Measurements from ENCODE around the gene LIMD2.

Gene LIMD2

DNA sequence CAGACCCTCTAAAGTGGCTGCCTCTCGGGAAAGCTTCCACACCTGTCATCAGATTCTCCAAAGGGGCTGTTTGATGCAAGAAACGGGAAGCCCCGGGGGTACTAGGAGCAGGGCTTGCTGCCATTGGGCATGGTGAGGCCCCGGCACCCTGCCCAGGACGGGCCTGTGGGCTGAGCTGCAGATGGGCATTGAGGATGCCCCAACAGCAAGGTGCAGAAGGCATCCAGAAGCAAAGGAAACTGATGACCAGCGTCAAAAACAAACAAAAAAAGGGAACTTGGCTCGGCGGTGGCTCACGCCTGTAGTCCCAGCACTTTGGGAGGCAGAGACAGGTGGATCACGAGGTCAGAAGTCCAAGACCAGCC lies 1.5 kb upstream of the LIMD2 start:
- DNase-seq (ENCODE audit: low spot score), result no peak

DNA sequence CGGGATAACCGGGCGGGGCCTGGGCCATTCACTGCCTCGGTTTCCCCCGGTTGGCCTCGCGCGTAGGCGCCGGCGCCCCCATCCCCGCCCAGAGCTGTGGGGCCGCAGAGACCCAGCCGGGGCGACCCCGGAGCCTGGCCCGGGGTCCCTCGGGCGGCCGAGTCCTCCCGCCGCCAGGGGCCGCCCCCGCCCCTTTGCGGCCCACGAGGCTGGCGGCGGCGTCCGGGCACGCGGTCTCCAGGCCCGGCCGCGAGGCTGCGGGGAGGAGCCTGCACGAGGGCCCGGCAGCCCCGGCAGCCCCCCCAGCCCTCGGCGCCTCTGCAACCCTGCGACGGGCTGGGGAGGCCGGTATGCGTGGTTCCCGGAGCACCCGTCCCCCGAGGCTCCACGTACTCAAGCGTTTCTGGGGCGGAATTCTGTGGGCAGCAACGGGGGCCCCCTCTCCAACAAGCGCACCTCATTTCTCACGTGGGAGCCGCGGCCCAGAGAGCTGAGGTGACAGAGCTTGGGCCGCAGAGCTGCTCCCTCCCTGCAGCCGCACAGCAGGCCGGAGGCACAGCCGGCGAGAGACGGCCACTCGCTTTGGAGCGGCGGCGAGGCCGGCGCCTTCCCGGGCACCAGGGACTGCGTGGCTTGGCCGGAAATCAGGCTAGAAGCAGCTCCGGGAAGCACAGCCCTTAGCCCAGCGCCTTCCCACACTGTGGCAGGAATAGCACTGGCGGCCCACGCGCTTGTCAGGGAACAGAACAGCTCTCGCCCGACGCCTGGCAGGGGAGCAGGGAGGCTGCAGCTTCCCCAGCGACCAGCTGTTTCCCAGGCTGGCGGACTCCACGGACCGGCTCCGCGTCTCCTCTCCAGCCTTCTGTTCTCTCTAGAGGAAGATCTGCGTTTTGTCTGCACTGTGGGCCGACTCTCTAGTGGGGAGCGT lies 867 bp upstream of the LIMD2 start:
- no peak for DNase-seq (ENCODE audit: low spot score)

DNA sequence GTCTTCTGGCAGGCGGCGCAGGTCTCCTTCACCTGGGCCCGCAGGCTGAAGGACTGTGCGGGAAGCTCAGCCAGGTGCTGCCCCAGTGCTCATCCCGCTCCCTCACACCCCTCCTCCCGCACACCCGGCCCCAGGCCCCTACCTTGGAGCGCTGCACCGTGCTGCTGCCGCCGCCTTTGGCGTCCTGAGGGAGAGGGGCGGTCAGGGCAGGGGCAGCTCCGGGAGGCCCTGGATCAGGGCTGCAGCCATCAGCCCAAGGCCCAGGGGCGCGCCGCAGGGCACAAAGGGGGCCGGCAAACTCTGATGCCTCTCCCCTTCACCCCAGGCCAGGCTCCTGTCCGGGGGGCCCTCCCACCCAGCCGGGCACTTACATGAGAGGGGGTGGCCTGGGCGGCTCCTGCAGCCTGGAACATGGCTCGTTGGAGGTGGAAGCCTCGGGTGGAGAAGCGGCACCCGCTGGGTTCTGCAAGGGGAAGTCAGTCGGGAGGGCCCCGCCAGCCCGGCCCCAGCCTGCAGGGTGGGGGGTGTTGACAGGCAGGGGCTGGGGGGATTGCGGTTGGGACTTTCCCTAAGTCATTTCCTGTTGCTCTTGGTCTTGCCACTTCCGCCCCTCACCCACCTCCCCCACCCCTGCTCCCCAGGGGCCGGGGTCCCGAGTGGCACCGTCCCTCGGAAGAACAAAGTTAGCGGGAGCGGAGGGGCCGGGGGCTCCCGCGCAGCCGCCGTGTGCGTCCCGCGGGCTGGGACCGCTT lies 863 bp downstream of the LIMD2 start:
- DNase-seq (ENCODE audit: low spot score), result no peak

DNA sequence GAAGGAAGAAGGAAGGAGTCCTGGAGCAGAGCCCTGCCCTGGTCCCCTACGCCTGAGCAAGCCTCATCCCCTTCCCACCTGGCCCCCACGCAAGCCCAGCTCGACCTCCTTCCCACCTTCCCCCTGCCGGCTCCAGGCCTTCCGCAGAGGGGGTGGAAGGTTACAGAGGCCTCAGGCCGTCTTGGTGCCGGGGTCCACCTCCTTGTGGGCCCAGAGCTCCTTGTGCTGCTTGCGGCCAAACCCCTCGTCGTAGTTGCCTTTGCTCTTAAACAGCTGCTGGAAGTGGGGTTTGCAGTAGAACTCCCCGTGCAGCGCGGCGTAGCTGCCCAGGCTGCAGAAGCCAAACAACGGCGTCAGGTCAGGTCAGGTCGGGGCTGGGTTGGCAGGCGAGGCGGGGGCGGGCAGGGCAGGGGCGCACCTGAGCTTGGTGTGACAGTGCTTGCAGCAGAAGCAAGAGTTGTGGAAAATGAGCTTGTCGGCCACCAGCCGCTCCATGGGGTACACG lies 1.5 kb downstream of the LIMD2 start:
- DNase-seq (ENCODE audit: low spot score), result no peak

DNA sequence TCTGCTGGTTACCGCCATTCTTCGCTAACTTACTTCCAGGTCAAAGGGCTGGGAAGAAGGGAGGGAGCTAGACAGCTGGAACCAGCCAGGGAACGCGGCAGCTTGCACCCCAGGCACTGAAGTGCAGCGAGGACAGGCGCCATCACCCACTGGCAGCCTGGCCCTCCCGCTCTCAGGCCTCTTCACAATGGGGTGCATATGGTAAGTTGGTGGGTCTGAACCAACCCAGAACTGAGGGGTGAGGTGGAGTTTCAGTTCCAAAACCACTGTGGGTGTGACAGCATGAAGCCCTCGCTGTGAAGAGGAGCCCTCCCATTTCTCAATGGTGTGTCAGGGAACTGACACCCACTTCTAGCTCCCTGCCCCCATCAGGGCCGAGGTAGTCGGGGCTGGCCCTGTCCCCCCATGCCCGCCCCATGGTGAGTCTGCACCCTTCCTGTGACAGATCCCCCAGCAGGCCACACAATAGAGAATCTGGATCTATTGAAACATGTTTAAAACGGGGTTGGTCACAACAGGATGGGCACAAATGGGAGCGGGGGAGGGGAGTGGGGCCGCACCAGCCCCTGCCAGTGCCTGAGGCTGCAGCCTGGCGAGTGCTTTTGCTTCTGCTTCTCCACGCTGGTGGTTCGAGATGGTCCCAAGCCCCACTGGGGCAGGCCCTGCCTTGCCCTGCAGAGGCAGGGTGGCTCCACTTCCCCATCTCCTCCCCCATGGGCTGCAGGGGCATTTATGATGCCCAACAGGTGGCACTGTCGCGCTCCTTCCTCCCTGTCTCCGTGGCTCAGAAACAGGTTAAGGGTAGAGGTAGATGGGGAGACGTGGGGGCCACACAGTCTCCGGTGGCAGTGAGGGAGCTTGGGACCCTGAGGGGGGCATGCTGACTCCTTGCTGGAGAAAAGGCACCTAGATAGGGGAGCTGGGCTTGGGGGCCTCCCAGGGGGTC lies 2.3 kb downstream of the LIMD2 start:
- peak; percentile 65 for DNase-seq (ENCODE audit: low spot score)

DNA sequence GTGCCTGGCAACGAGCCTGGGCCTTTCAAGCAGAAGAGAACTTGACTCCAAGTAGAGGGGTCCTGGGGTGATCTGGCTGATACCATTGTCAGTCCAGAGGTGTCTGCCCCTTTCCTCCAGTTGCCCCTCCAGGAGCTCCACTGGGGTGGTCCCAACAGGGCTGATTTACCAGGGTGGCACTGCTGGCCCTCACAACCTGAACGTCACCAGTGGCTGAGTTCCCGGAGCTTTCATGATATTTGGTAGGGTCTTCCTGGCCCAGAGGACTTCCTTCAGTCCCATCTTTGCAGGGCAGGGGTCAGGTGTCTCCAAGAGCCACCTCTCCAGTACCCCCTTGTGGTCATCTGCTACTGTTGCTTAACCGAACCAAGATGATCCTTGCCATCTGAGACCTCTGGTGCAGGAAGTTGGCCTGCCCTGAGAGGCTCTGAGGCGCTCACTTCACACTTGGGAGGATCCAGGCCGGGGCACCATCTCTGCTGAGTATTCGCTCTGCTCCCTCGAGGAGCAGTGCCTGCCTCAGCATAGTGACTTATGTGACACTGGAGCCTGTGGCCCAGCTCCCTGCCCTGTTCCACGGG lies 3.5 kb downstream of the LIMD2 start:
- no peak for DNase-seq (ENCODE audit: low spot score)

DNA sequence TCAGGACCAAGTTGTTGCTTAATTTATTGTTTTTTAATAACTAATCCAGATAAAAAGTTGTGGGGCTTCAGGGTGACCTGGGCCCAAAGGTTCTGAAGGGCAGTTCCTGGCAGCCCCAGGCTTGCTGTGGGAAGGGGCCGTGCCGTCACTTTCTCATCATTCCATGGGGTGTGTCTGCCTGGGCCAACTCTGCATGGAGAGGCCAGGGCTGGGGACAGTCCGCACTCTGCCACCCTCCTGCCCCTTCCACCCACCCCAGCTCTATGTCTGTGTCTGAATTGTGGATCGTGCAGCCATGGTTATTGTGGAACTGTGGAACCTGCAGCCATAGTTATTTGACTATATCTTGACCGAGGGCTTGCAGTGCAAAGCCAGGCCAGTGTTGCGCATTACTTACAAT lies 4.0 kb downstream of the LIMD2 start:
- DNase-seq (ENCODE audit: low spot score), result no peak

DNA sequence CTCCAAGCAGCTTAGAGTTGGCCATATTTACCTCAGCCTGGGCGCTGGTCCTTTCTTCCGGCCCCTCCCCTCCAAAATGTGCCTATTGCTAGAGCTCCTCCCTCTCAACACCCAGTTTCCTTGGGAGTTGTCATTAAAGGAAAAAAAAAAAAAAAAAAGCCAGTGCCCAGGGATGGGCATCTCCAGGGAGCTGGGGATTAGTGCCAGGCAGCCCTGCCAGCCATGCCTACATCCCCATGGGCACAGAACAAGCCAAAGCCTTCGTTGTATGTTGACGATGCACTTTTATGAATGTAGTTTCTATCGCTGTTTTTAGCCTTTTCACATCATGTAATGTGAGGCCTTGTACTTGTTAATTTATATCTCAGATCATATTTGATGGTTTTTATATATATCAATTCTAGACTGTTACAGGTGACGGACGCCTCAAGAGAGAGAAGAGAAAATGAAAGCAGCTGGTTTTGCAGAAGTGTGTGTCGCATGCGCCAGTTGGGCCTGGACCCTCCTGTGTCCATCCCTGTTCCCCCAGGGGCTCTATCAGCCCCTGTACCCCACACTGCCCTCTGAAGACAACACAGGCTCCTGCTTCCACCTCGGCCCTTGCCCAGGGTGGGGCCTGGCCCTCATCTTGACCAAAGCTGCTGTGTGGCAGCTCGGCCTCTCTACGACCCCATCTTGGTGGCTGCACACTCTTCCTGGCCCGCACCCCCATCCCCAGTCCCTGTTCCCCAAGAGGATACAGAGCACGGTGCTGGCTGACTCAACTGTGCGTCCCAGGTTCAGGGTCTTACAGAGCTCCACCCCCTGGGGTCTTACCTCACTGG lies 4.8 kb downstream of the LIMD2 start:
- DNase-seq (ENCODE audit: low spot score), result no peak

DNA sequence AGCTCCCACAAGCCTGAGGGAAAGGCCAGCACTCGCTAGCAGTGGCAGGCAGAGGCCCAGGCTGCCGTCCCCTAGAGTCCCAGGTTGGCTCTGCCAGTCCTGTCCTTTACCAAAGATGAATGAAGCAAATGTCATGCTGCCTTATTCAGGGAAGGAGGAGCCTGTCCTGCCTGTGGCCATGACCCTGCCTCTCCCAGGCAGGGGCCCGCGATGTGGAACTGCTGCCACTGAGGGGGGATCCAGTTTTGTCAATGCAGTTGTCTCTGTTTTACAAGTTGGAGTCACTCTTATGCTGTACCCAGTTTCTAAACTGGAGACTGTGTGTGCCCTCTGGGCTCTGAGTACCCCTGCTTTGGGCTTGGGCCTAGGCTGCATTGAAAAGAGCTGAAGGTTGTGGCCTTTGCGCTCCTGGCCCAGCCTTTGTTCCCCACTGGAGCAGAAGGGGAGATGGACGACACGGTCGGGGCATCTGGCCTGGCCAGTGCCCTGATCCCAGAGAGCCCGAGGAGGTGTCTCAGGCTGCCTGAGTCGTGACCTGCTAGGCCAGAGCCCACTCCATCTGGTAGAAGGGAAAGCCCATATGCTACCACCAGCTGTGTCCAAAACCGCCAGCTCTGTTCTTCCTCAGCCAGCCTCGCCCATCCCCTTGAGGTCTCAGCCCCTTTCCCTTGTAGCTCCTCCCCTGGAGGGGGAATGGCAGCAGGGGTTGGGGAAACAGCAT lies 5.5 kb downstream of the LIMD2 start:
- no peak for DNase-seq (ENCODE audit: low spot score)

DNA sequence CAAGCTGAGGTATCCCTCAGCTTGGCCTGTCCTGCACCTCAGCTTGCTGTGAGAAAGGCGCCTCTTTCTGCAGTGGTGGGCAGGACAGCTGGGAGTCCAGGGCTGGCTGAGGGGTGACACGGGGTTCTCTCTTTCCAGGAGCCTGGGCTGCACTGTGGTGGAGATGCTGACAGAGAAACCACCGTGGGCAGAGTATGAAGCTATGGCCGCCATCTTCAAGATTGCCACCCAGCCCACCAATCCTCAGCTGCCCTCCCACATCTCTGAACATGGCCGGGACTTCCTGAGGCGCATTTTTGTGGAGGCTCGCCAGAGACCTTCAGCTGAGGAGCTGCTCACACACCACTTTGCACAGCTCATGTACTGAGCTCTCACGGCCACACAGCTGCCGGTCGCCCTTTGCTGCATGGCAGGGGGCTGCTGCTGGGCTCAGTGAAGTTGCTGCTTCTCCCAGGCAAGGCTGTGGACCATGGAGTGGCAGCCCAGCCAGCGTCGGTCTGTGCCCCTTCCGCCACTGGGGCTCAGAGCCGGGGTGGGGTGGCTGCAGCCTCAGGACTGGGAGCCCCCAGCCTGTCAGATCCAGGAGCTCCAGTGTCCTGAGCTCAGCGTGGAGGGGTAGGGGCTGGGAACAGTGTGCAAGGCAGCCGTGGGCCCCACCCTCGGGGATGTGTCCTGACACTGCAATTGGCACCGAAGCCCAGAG lies 6.4 kb downstream of the LIMD2 start:
- DNase-seq (ENCODE audit: low spot score), result no peak

DNA sequence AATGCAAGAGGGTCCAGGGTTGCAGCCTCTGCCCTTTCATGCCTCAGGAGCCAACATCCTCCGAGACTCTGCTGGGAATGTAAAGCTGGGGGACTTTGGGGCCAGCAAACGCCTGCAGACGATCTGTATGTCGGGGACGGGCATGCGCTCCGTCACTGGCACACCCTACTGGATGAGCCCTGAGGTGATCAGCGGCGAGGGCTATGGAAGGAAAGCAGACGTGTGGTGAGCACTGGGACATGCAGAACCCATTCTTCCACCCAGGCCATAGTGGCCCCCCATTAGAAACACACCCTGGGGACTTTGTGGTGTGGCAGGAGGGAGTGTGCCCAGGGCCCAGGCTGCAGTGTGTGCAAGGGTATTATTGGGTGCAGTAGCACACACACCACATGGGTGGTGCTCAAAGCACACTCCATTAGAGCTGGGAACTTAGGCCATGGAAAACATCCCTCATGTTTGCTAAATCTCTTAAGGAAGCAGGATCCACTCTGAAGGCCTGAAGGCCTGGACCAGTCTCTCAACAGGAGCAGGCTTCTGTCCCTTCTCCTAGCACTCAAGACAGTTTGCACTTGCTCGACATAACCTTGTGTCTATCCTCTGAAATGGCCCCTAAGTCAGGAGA lies 7.6 kb downstream of the LIMD2 start:
- no peak for DNase-seq (ENCODE audit: low spot score)

DNA sequence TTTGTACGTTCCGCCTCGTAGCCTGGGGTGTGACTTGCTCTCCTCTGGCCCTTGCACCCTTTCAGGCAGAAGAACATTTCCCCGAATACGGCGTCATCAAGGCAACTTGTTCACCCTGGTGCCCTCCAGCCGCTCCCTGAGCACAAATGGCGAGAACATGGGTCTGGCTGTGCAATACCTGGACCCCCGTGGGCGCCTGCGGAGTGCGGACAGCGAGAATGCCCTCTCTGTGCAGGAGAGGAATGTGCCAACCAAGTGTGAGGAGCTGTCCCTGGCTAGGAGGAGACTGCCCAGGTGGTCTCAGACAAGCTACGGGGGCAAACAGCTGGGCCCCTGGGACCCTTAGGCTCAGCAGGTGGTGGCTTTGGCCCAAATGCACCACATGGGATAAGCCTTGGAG lies 10.4 kb downstream of the LIMD2 start:
- no peak for DNase-seq (ENCODE audit: low spot score)

DNA sequence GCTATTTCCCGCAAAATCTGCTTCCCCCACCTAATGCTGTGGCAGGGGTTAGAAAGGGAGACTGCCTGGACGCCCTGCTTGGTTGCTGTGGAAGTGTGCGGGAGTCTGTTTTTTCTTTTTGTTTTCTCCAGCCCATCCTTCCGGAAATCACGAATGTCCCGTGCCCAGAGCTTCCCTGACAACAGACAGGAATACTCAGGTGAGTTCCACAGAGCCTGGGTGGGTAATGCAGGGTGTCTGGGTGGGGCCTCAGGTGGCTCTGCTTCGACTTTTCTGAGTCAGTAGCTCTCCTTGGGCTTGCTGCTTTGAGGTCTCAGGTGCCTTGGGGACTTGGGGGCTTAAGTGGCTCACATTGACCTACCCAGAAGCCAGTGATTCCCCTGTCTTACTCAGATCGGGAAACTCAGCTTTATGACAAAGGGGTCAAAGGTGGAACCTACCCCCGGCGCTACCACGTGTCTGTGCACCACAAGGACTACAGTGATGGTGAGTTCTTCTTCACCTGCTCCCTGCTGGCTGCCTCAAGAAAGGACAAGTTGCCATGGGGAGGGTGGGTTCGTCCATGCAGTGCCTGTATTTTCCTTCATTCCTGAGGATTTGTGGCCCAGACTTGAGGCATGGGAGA lies 11.4 kb downstream of the LIMD2 start:
- no peak for DNase-seq (ENCODE audit: low spot score)

DNA sequence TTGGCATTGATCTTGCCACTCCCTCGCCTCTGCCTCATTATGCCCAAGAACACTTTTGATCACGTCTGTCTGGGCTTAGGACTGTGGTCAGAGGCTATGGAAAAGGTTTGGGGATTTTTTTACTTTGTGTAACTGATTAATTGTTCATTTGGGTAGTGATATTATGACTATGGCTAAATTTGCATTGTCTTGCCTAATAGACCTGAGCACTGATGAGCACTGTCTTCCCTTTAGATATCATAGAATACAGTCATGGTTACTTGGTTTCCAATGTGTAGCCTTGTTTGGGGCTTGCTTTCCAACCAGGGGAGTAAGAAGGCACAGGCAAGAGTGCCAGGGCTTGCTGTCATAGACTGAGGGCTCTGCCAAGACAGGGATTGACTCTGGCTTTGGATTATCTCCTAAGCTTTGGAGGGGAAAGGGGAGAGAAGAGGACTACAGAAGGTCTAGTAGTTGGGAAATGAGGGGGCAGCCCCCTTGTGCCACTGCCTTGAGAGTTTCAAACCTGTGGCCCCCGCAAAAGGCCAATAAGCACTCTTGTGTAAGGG lies 13.7 kb downstream of the LIMD2 start:
- no peak for DNase-seq (ENCODE audit: low spot score)

DNA sequence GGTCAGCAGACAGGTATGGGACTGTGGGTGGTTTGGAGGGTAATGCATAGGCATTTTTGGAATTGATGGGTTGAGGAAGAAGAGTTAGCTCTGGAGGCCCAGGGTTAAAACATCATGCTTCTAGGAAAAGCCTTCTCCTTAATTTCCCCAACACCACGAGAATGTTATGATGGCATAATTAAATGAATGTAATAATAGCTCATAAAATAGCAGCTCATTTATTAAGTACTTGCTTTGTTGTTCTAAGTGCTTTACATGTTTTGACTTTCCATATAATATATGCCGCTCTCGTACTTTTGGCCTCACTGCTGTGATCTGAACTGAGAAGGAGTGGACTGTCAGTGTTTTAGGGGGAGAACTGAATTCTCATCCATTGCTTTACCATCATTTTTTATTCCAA lies 14.3 kb downstream of the LIMD2 start:
- DNase-seq (ENCODE audit: low spot score), result no peak

DNA sequence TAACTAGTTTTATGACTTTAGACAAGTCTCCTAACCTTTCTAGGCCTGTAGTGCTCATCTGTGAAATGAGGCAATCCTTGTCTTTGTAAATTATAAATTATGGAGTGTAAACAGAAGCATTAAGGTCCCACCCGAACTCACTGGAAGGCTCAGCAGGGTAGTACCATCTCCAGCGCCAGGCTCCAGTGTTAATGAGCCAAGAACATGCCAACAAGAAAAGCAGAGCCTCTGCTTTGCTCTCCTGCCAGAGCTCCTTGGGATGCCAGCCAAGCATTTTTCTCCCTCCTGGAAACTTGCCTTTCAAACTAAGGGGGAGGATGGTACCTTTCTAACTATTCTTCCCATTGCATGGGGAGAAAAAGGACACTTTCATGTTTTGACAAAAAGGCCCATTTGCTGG lies 14.9 kb downstream of the LIMD2 start:
- no peak for DNase-seq (ENCODE audit: low spot score)

DNA sequence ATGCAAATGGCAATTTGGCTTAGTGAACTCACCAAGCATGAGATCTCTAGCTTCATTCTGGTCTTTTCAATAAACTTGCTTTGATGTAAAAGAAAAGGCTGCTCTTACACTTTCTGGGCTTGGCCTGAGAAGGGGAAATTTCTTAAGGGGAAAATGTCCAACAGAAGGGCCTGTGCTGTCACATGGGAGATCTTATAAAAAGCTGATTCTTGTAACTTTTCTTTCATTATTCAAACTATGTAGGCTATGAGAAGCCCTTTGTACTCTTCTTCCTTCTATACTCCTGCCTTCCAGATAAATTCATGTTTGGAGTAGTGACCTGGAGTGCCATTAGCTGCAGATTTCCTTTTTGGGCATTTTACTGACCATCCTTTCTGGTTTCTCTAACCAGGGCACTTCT lies 16.9 kb downstream of the LIMD2 start:
- no peak for DNase-seq (ENCODE audit: low spot score)

DNA sequence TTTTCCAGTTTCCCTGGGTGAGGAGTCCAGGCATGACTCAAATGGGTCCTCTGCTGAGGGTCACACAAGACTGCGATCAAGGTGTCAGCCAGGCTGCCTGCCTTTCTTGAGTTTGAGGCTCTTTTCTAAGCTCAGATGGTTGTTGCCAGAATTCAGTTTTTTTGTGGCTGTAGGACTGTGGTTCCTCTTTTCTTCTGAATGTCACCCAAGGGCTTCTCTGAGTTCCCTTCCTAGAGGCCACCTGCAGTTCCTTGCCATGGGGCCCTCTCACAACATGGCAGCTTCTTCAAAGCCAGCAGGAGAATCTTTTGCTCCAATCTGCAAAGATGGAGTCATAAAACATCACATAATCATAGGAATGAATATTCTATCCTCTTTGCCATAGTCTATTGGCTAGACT lies 17.5 kb downstream of the LIMD2 start:
- no peak for DNase-seq (ENCODE audit: low spot score)

Data from hematopoietic multipotent progenitor cell treated with erythropoietin and hydrocortisone succinate and interleukin-3 and kit ligand, for 15 days (in vitro differentiated cells).